Endothelial cell of umbilical vein (primary cell): ENCODE data around the gene NKG7.

Experiments
- CTCF ChIP-seq, 2 donors: IDR thresholded peaks; 1 replicate in 1 of 2; 2 replicates in 1 of 2; pipeline ENCODE4 v1.5.1; 2011; ENCODE audit warnings: low read length in 2 of 2, mild to moderate bottlenecking in 2 of 2, moderate library complexity in 2 of 2, control low read depth in 1 of 2, inconsistent platforms in 1 of 2, low read depth in 1 of 2; ENCODE audit not compliant: insufficient read depth in 1 of 2; ENCODE audit errors: extremely low read depth in 1 of 2
- EZH2 ChIP-seq: IDR thresholded peaks from 2 replicates; pipeline ENCODE4 v1.6.1; 2012; ENCODE audit warnings: borderline replicate concordance, low read depth, mild to moderate bottlenecking, moderate library complexity, low read length, inconsistent platforms; ENCODE audit not compliant: severe bottlenecking
- FOS ChIP-seq: IDR thresholded peaks from 2 replicates; pipeline ENCODE4 v1.6.1; 2011; ENCODE audit warnings: mild to moderate bottlenecking, low read length, moderate library complexity, borderline replicate concordance; ENCODE audit not compliant: insufficient read depth
- GATA2 ChIP-seq: IDR thresholded peaks from 2 replicates; pipeline ENCODE4 v1.7.0; 2011; ENCODE audit warnings: low read depth, mild to moderate bottlenecking, moderate library complexity, mixed read lengths, low read length; ENCODE audit not compliant: insufficient read length, insufficient read depth
- MAX ChIP-seq: IDR thresholded peaks from 2 replicates; pipeline ENCODE4 v1.6.1; 2011; ENCODE audit not compliant: insufficient read depth, insufficient read length
- MYC ChIP-seq: IDR thresholded peaks from one replicate; pipeline ENCODE4 v1.6.1; 2011; ENCODE audit warnings: mild to moderate bottlenecking, low read depth, low read length
- POLR2A ChIP-seq: IDR thresholded peaks from 2 replicates; pipeline ENCODE4 v1.6.1; 2012; ENCODE audit warnings: low read depth, mild to moderate bottlenecking, control low read depth, low read length
- POLR2AphosphoS5 ChIP-seq: IDR thresholded peaks from 2 replicates; pipeline ENCODE4 v1.6.1; 2012; ENCODE audit warnings: low read depth, mild to moderate bottlenecking, control low read depth, low read length, moderate library complexity; ENCODE audit not compliant: insufficient read depth

- TF ChIP-seq CTCF (IDR thresholded peaks at IDR 0.05; ENCODE audit: extremely low read depth in 1 of 2, insufficient read depth in 1 of 2, low read depth in 1 of 2, low read length in 2 of 2) = no peak
- TF ChIP-seq GATA2 = no peak
- TF ChIP-seq EZH2 = no peak
- TF ChIP-seq POLR2AphosphoS5 = no peak
- no peak for TF ChIP-seq POLR2A
- TF ChIP-seq FOS = no peak
- no peak for TF ChIP-seq MAX
- no peak for TF ChIP-seq MYC
Measured at GRCh38 chr19:51421229-51422052, 49.0 kb upstream of the NKG7 start.
